Activated naive CD4-positive, alpha-beta T cell treated with anti-CD3 and anti-CD28 coated beads, Interleukin-2, amount 50 U/mL, for 72 hours (primary cell): Measurements from ENCODE around the gene TAF4B. TPM values are rescaled to one million over a fixed set of nuclear protein-coding genes. Genes with fewer than 3 reads are reported as not detected.
A peak's percentile ranks its signal among the peaks of the same experiment; 100 is the strongest.
"Not testable (repeated sequence)": the region's sequence is repeated elsewhere in the genome, so short reads cannot be mapped to it uniquely, and the experiment has no call there.

ENCODE experiments used
- ATAC-seq, 2 donors: fragments of 150-1000 bp; cut with Tn5 transposase; 2 replicates each; pipeline ENCODE4 v1.10.0; 2021; ENCODE audit warnings: mild to moderate bottlenecking in 2 of 2, moderate library complexity in 2 of 2
- DNase-seq, 2 donors: peaks; one replicate each; pipeline ENCODE4 v3.0.0; 2021 to 2022; ENCODE audit warnings: low spot score in 2 of 2
- H3K27ac Mint-ChIP-seq, 2 donors: one replicate each; pipeline ENCODE4 v1.8.0; 2022; ENCODE audit warnings: mild to moderate bottlenecking in 2 of 2, mixed read lengths in 2 of 2
- H3K36me3 Mint-ChIP-seq, 2 donors: one replicate each; pipeline ENCODE4 v1.8.0; 2022; ENCODE audit warnings: mixed read lengths in 2 of 2
- H3K9me3 Mint-ChIP-seq, 2 donors: one replicate each; pipeline ENCODE4 v1.8.0; 2022; ENCODE audit warnings: mixed read lengths in 2 of 2
- total RNA-seq, 2 donors: library from RNA; stranded (reverse); gene quantifications; one replicate each; pipeline ENCODE4 v1.2.3, GENCODE V29; 2022

Gene TAF4B
- total RNA-seq, 2 donors from 2014 or later = 12.7 to 29.1 TPM

DNA sequence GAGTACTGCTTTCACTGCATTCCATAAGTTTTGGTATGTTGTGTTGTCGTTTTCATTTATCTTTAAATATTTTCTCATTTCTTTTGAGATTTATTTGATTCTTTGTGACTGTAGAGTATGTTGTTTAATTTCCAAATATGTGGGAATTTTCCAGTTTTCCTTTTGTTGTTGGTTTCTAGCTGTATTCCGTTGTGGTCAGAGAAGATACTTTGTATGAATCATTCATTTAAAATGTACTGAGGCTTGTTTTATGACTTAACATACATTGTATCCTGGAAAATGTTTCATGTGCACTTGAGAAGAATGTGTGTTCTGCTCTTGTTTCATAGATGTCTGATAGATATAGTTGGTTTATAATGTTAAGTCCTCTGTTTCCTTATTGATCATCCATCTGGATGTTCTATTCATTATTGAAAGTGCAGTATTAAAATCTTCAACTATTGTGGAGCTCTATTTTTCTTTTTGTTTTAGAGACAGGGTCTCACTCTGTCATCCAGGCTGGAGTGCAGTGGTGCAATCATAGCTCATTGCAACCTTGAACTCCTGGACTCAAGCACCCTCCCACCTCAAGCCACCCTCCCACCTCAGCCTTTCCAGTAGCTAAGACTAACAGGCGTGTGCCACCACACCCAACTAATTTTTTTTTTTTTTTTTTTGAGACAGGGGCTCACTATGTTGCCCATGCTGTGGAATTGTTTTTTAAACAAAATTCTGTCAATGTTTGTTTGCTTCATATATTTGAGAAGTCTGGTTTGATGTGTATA lies 96.8 kb downstream of the TAF4B start:
- no peaks in the 10 kb centered on the region for H3K9me3 Mint-ChIP-seq

DNA sequence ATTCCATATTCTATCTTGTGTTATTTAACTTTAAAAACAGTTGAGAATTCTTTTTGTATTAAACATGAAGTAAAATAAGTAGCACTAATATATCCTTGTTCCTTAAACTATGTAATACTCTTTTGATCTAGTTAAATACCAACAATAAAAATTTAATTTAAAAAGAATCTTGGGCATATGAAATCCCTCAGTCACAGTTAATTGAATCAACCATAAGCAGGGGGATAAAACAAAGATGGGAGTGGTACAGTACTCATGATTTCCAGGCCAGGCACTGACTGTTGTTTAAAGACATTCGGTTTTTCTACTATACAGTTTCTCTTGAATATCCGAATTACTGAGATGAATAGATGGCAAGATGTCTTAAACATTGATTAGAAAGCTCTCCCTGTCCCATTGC lies 99.5 kb downstream of the TAF4B start:
- DNase-seq (no peak), ATAC-seq (no peak)
- H3K9me3 Mint-ChIP-seq = no peaks in the 10 kb centered on the region
- H3K36me3 Mint-ChIP-seq = peaks cover 14 to 24% of the 10 kb centered on the region in 2 donors
- no peak overlapping the region for H3K27ac Mint-ChIP-seq

More for the DNA sequence above, 96.8 kb downstream of the TAF4B start:
- DNase-seq (no peak), ATAC-seq (no peak)
- H3K27ac Mint-ChIP-seq = no peak overlapping the region
- peaks cover 14 to 24% of the 10 kb centered on the region in 2 donors for H3K36me3 Mint-ChIP-seq

DNA sequence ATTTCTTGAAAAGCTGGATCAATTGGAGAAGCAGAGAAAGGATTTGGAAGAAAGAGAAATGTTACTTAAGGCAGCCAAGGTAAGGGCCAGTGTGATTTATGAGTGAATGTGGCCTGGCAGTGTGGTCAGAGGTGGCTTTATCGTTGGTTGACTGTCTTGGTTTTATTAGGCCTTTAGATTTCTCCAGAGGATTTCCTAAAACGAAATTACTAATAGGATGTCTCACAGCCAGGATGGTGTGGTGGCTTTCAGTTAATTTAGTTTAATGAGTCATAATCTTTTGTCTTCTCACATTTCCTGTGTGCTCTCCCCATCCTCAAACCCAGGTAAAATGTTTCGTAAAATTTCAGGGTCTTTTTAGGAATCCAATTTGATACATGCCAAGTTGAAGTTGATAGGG lies 100.8 kb downstream of the TAF4B start:
- no peak for DNase-seq
- H3K36me3 Mint-ChIP-seq = peaks cover 7 to 24% of the 10 kb centered on the region in 2 donors
- H3K9me3 Mint-ChIP-seq = no peaks in the 10 kb centered on the region
- no peak overlapping the region for H3K27ac Mint-ChIP-seq
- no peak for ATAC-seq

DNA sequence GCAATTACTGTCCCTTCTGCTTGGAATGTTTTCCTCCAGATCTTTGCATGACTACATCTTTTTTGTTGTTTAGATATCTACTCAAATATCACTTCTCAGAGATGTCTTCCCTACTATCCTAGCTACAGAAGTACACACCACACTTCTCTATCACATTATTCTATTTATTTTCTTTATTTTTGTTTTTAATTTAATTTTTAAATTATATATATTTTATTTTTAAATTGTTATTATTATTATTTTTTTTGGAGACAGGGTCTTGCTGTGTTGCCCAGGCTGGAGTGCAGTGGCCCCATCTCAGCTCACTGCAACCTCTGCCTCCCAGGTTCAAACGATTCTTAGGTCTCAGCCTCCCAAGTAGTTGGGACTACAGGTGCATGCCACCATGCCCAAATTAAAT lies 106.7 kb downstream of the TAF4B start:
- Mint-ChIP-seq H3K27ac (no peak overlapping the region), H3K9me3 (no peaks in the 10 kb centered on the region), H3K36me3 (no peaks in the 10 kb centered on the region)
- DNase-seq (no peak), ATAC-seq (no peak)

DNA sequence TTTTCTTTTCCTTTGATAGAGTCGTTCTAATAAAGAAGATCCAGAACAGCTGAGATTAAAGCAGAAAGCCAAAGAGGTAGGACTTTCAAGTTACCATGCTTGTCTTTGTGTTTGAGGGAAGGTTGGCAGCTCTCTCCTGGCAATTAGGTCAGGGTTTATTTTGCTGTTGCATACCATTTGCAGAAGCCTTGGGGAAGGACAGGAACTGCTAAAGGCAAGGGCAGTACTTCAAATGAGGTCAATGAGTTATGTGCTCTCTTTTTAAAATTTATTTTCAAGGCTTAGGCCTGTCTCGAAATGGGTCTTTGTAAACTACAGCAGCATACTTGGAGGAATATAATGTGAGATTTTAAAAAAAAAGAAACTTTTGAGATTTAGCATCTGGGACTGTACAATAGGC lies 108.9 kb downstream of the TAF4B start:
- ATAC-seq (no peak), DNase-seq (no peak)
- no peaks in the 10 kb centered on the region for H3K36me3 Mint-ChIP-seq
- H3K9me3 Mint-ChIP-seq = no peaks in the 10 kb centered on the region
- H3K27ac Mint-ChIP-seq = no peak overlapping the region

DNA sequence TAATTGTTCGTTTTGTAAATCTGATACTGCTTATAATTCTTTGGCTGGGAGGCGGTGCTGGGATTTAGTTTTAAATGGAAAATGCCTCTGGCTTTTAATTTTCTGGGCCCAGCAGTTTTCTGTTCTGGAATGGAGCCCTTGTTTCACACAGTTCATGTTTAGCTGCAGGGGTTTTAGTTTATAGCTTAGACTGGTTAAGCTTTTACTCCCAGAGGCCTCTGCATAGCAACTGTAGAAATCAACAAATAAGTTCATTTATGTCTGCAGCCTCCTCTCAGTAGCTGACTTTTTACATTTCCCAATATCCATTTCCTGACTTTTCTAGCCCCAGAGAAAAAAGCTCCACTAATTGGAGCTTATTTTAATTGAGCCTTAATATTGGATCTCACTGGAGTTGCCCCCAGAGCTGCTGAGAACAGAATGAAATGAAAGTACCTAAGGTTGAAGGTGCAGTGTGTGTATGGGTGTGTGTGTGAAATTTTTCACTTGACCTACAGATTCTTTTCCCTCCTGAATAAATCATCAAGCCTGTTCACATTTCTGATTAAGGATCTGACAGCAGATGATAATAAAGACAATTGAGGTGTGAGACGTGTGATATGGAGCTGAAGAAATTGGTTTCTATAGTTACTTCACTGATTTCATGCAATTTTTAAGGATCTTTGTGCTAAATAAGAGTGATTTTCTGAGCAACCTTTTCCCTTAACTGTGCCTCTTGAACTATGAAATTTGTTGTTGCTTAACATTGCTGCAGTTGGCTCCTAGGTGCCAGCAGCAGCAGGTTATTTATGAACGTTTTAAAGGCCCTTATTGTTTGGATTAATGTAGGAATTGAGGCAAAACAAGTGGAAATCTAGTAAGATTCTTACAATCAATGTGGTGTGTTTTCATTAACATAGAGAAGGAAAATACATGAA lies 109.6 kb downstream of the TAF4B start:
- no peak for ATAC-seq
- no peaks in the 10 kb centered on the region for H3K9me3 Mint-ChIP-seq
- peak overlapping the region in 1 of 2 donors; percentile 3 for H3K27ac Mint-ChIP-seq

DNA sequence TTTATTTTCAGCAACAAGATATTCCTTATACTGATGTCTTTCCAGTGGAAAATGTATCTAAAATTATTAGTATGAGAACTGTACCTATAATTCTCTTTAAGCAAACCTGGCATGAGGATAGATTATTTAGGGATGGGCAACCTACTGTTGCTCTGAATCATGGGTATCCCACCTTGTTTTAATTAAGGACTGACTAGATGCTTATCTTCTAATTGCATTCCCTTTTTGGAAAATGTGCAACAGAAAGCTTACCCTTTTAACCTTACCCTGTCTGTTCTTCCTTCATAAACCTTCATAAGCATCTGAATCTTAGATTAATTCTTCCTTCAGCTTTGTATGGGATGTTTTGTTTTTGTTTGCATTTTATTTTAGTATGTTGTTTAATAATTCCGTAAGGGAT lies 110.3 kb downstream of the TAF4B start:
- H3K9me3 Mint-ChIP-seq = no peaks in the 10 kb centered on the region
- peaks cover 0 to 5% of the 10 kb centered on the region in 2 donors for H3K36me3 Mint-ChIP-seq
- ATAC-seq = no peak
- H3K27ac Mint-ChIP-seq = no peak overlapping the region
- no peak for DNase-seq

More for the DNA sequence above, 109.6 kb downstream of the TAF4B start:
- DNase-seq = no peak
- H3K36me3 Mint-ChIP-seq = peaks cover 0 to 1% of the 10 kb centered on the region in 2 donors

DNA sequence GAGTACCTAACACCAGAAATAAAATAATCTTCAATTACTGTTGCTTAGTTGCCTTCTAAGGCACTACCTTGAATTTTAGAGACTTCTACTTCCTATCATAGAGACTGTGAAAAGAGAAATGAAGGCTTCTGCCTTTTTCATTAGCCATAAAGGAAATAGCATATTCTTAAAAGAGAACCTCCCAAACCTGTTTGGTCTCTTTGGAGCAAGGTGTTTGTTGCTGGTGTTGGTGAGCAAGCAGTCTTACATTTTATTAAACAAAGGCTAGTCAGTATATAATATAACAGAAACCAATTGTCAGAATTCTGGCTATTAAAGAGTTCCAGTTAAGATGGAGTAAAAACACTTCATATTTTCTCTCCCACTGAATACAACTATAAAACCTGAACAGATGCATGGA lies 116.4 kb downstream of the TAF4B start:
- peaks cover 34 to 47% of the 10 kb centered on the region in 2 donors for H3K36me3 Mint-ChIP-seq
- ATAC-seq = no peak
- DNase-seq = no peak
- peaks cover 16 to 30% of the 10 kb centered on the region in 2 donors for H3K9me3 Mint-ChIP-seq
- H3K27ac Mint-ChIP-seq = no peak overlapping the region

DNA sequence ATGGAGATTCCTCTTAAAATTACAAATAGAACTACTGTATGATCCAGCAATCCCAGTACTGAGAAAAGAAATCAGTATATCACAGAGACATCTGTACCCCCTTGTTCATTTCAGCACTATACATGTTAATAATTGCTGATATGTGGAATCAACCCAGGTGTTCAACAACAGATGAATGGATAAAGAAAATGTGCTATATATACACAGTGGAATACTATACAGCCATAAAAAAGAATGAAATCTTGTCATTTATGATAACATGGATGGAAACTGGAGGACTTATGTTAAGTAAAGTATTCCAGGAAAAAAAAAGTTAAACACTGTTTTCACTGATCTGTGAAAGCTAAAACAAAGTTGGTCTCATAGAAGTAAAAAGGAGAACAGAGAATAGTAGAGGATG lies 124.7 kb downstream of the TAF4B start:
- ATAC-seq = no peak
- Mint-ChIP-seq H3K9me3 (peaks cover 4 to 33% of the 10 kb centered on the region in 2 donors), H3K36me3 (peaks cover 8 to 28% of the 10 kb centered on the region in 2 donors), H3K27ac (no peak overlapping the region)
- DNase-seq = no peak

DNA sequence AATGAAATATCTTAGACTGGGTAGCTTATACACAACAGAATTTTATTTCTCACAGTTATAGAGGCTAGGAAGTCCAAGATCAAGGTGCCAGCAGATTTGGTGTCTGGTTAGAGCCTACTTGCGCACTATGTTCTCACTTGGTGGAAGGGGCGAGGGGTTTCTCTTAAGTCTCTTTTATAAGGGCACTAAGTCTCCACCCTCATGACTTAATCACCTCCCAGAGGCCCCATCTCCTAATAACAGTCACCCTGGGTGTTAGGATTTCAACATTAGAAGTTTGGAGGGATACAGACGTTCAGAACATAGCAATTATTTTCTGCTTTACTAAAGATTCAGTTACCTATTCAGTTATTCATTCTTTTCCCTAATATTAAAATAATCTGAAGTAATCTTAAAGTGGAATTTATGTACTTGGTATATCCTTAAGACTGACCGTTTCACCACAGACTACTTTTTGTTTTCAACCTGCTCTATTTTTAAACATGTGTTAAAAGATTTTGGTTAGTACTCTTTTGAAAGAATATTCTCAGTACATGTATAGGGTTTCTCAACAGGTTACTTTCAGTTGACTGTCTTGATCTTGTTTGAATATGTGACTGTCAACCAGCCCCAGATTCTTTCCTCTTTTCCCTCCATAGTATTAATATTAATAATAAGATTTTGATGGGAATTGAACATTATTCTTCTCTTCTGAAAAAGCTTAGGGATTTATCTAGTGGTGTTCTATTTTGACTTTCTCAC lies 130.0 kb downstream of the TAF4B start:
- DNase-seq = no peak
- Mint-ChIP-seq H3K27ac (no peak overlapping the region), H3K36me3 (peaks cover 17 to 18% of the 10 kb centered on the region in 2 donors), H3K9me3 (no peaks in the 10 kb centered on the region)
- ATAC-seq = no peak

DNA sequence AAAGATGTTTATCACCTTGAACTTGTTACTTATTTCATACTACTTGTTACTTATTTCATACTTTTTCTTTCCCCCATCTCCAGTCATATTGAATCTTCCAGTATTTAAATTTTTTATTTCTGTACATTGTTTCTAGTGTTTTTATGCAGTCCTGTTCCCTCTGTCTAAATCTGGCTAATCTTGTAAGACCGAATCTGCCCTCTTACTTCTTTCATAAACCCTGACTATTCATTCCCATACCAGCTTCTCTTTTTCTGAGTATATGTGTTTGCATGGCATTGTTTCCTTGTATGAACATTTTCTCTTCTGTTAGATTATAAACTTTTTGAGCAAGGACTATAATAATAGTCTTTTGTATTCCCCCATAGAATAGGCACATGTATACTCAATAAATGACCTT lies 131.7 kb downstream of the TAF4B start:
- H3K9me3 Mint-ChIP-seq = no peaks in the 10 kb centered on the region
- ATAC-seq (no peak), DNase-seq (no peak)
- H3K27ac Mint-ChIP-seq = peak overlapping the region in 1 of 2 donors; percentile 17
- peaks cover 17 to 18% of the 10 kb centered on the region in 2 donors for H3K36me3 Mint-ChIP-seq

DNA sequence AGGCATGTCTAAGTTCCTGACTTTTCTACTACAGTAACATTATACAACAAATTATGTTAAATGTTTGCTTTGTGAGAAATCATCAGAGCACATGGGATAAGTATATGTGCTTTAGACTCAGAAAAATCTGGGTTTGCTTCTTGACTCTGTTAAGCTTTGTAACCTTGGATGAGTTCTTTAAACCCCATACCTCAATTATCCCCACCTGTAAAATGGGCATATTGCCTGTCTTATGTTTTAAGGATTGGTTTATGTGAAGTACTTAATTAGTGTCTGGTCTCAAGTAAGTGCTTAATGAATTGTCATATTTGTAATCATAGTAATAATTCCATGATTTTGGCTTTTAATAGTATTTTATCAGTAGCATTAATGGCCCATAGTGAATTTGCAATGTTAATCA lies 135.8 kb downstream of the TAF4B start:
- DNase-seq (no peak), ATAC-seq (no peak)
- Mint-ChIP-seq H3K27ac (no peak overlapping the region), H3K9me3 (no peaks in the 10 kb centered on the region), H3K36me3 (peaks cover 19 to 20% of the 10 kb centered on the region in 2 donors)

DNA sequence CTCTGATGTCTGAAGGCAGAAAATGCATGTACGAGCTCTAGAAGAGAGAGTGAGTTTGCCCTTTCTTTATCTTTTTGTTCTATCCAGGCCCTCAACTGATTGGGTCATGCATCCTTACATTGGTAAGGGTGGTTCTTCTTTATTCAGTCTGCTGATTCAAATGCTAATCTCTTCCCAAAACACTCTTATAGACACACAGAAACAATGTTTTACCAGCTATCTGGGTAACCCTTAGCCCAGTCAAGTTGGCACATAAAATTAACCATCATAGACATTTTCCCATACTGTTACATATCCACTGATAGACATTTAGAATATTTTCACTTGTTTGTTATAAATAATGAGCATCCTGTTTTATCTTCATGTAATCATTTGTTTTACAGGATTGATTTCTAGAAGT lies 141.2 kb downstream of the TAF4B start:
- no peak overlapping the region for H3K27ac Mint-ChIP-seq
- H3K36me3 Mint-ChIP-seq = peaks cover 8 to 11% of the 10 kb centered on the region in 2 donors
- no peaks in the 10 kb centered on the region for H3K9me3 Mint-ChIP-seq
- DNase-seq (no peak), ATAC-seq (no peak)

DNA sequence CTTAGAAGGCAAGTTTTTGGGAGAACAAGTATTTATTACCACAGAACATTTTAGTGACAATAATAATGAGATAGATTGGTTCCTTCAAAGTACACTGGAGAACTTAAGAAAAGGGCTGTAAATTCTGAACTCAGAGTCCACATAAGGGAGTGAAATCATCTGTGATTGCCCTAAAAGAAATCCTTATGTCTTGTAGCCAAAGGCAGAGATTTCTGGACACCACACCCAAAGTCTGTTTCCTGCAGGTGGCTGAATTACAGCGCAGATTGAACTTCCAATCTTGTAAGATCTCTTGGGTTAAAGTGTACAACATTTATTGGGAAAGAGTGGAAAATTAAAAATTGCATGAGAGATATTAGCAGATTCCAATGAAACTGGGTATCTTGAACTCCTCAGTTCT lies 143.8 kb downstream of the TAF4B start:
- ATAC-seq (no peak), DNase-seq (no peak)
- Mint-ChIP-seq H3K9me3 (no peaks in the 10 kb centered on the region), H3K36me3 (peaks cover 8 to 11% of the 10 kb centered on the region in 2 donors), H3K27ac (no peak overlapping the region)

DNA sequence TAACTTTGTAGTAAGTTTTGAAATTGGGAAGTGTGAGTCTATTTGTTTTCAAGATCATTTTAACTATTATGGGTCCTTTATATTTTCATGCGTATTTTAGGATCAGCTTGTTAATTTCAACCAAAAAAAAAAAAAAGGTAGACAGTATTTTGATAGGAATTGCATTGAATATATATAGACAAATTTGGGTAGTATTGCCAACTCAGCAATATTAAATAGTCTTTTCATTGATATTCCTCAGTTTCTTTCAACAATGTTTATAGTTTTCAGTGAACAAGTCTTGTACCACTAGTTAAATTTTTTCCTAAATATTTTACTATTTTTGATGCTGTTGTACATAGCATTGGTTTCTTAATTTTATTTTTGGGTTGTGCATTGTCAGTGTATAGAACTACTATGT lies 149.9 kb downstream of the TAF4B start:
- Mint-ChIP-seq H3K9me3 (no peaks in the 10 kb centered on the region), H3K36me3 (no peaks in the 10 kb centered on the region), H3K27ac (no peak overlapping the region)
- no peak for DNase-seq
- no peak for ATAC-seq

DNA sequence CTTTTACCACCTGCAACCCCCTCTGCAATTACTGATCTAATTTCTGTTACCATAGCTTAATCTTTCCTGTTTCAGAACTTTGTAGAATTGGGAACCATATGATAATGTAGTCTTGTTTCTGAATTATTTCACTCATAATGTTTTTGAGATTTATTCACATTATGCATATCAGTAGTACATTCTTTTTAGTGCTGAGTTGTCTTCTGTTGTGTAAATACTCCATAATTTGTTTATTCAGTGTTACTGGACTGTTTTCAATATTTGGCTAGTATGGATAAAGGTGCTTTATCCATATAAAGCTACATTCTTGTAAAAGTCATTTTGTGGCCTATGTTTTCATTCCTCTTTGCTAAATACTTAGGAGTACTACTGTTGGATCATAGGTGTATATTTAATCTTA lies 152.5 kb downstream of the TAF4B start:
- Mint-ChIP-seq H3K36me3 (no peaks in the 10 kb centered on the region), H3K9me3 (no peaks in the 10 kb centered on the region), H3K27ac (no peak overlapping the region)
- ATAC-seq (no peak), DNase-seq (no peak)

DNA sequence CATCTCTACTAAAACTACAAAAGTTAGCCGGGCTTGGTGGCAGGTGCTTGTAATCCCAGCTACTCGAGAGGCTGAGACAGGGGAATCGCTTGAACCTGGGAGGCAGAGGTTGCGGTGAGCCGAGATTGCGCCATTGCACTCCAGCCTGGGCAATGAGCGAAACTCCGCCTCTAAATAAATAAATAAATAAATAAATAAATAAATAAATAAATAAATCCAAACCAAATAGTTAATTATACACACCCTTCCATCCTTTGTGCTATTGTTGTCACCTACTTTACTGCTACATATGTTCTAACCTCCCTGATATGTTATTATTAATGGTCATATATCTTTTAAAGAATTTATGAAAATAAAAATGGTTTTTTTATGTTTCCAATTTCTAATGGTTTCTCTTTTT lies 155.3 kb downstream of the TAF4B start:
- not testable (repeated sequence) for H3K9me3 Mint-ChIP-seq, ATAC-seq, H3K27ac Mint-ChIP-seq, H3K36me3 Mint-ChIP-seq, DNase-seq
